HG03108 (cell line): ENCODE measurements around the gene GLRA2.

Experiments
- ATAC-seq: cut with Tn5 transposase; IDR thresholded peaks from one replicate; pipeline ENCODE4 v1.9.1; 2021; ENCODE audit warnings: moderate library complexity; ENCODE audit not compliant: unreplicated experiment

The GLRA2 gene

GRCh38 chrX:14529290-14529989 is at the start of gene GLRA2:
GLRA2 (plus strand) TSS chrX:14529536; CDS start chrX:14530058, 522 bp downstream.
- no peak for ATAC-seq

- ATAC-seq, result no peak
These were observed 39.9 kb upstream of the GLRA2 start for GRCh38 chrX:14489437-14489836.

GRCh38 chrX:14491689-14492088 is 37.6 kb upstream of the GLRA2 start:
- no peak for ATAC-seq

GRCh38 chrX:14496674-14497073 is 32.7 kb upstream of the GLRA2 start:
- ATAC-seq, result peak; percentile 34

GRCh38 chrX:14497184-14497666 is 32.1 kb upstream of the GLRA2 start:
- peak; percentile 72 for ATAC-seq

- no peak for ATAC-seq
These were observed 28.0 kb upstream of the GLRA2 start for GRCh38 chrX:14501327-14501726.

GRCh38 chrX:14504960-14505538 is 24.3 kb upstream of the GLRA2 start:
- no peak for ATAC-seq

- ATAC-seq, result no peak
These were observed 23.7 kb upstream of the GLRA2 start for GRCh38 chrX:14505648-14506047.

- no peak for ATAC-seq
These were observed 22.5 kb upstream of the GLRA2 start for GRCh38 chrX:14506866-14507265.

GRCh38 chrX:14508025-14508690 is 21.2 kb upstream of the GLRA2 start:
- no peak for ATAC-seq

- no peak for ATAC-seq
These were observed 19.8 kb upstream of the GLRA2 start for GRCh38 chrX:14509325-14510057.

- no peak for ATAC-seq
These were observed 577 bp upstream of the GLRA2 start for GRCh38 chrX:14528629-14529289.

GRCh38 chrX:14533867-14534266 is 4.5 kb downstream of the GLRA2 start:
- ATAC-seq, result no peak

- ATAC-seq, result no peak
These were observed 16.9 kb downstream of the GLRA2 start for GRCh38 chrX:14546190-14546589.

GRCh38 chrX:14554131-14554715 is 24.9 kb downstream of the GLRA2 start:
- ATAC-seq, result no peak

GRCh38 chrX:14564058-14564457 is 34.7 kb downstream of the GLRA2 start:
- ATAC-seq, result no peak

- no peak for ATAC-seq
These were observed 43.8 kb downstream of the GLRA2 start for GRCh38 chrX:14573161-14573560.

- ATAC-seq, result no peak
These were observed 51.7 kb downstream of the GLRA2 start for GRCh38 chrX:14581081-14581480.

- ATAC-seq, result no peak
These were observed 55.2 kb downstream of the GLRA2 start for GRCh38 chrX:14584548-14584947.

GRCh38 chrX:14590216-14590615 is 60.9 kb downstream of the GLRA2 start:
- no peak for ATAC-seq
